Prostate gland (tissue), 2 donors: ENCODE measurements around the gene HTATSF1. TPM values are rescaled to one million over a fixed set of nuclear protein-coding genes. Genes with fewer than 3 reads are reported as not detected.

ENCODE experiments used
- DNase-seq: peaks from one replicate; pipeline ENCODE4 v3.0.0-alpha.2; 2019; ENCODE audit warnings: low spot score
- H3K27ac ChIP-seq, 2 donors: fragments of 200-600 bp; sonication (generic); 2 replicates each; pipeline ENCODE4 v1.5.1; 2017 to 2019
- H3K27me3 ChIP-seq: fragments of 200-600 bp; sonication (generic); replicated peaks from 2 replicates; pipeline ENCODE4 v1.5.1; 2019; ENCODE audit not compliant: insufficient read depth
- H3K36me3 ChIP-seq, 2 donors: fragments of 200-600 bp; sonication (generic); 1 replicate in 1 of 2; 2 replicates in 1 of 2; pipeline versions ENCODE4 v1.5.1 to v1.8.1; 2017 to 2019
- H3K4me1 ChIP-seq: fragments of 200-600 bp; sonication (generic); replicated peaks from 2 replicates; pipeline ENCODE4 v1.5.1; 2019
- H3K4me3 ChIP-seq, 2 donors: fragments of 200-600 bp; sonication (generic); 2 replicates each; pipeline ENCODE4 v1.5.1; 2017 to 2019
- H3K9me3 ChIP-seq: fragments of 200-600 bp; sonication (generic); 2 replicates; pipeline ENCODE4 v1.5.1; 2017
- CTCF ChIP-seq, 4 experiments: fragments of 200-600 bp in 2 of 4; fragments of 450-650 bp in 2 of 4; sonication (generic) in 2 of 4; IDR thresholded peaks; 1 replicate in 3 of 4; 2 replicates in 1 of 4; pipeline ENCODE4 v1.5.1; 2016 to 2019; ENCODE audit warnings: antibody characterized with exemption in 4 of 4, mild to moderate bottlenecking in 2 of 4, moderate library complexity in 2 of 4
- POLR2A ChIP-seq: fragments of 450-650 bp; IDR thresholded peaks from one replicate; pipeline ENCODE4 v1.6.1; 2016; ENCODE audit warnings: antibody characterized with exemption, mild to moderate bottlenecking
- POLR2AphosphoS5 ChIP-seq: sonication (generic); formaldehyde crosslinking; IDR thresholded peaks from one replicate; pipeline ENCODE4 v1.6.1; 2017; ENCODE audit warnings: antibody characterized with exemption
- WGBS: methylation state at CpG from one replicate; pipeline ENCODE4 v1.1.5; 2018; 5-methylcytosine and 5-hydroxymethylcytosine counted together
- intact Hi-C: fragments of 100-400 bp; cut with DNase I; formaldehyde crosslinking; loops from one replicate; pipeline ENCODE4 v1.14.2; 2022
- total RNA-seq, 2 donors: library from RNA; depleted of rRNA; stranded (reverse); fragments of >200 nt; gene quantifications; one replicate each; pipeline ENCODE4 v1.1.0, GENCODE V29; 2016

HTATSF1 gene
- total RNA-seq, 2 donors from 2014 or later, result 63.9 to 88.3 TPM

- Histone ChIP-seq H3K9me3 (no peaks in the 10 kb centered on the region), H3K4me3 (no peak overlapping the region), H3K27ac (no peak overlapping the region), H3K36me3 (no peaks in the 10 kb centered on the region), H3K4me1 (no peaks in the 10 kb centered on the region), H3K27me3 (no peaks in the 10 kb centered on the region)
- DNase-seq, result peak; percentile 36
- 22% methylated on average over 2 of the region's 2 CpGs for WGBS
- TF ChIP-seq CTCF (IDR thresholded peaks at IDR 0.05) (no peak), POLR2AphosphoS5 (no peak), POLR2A (no peak)
- intact Hi-C loops, result no loop called here
These were observed 28.6 kb downstream of the HTATSF1 start for GRCh38 chrX:136525738-136526606.

- WGBS, result 67% methylated on average over 8 of the region's 8 CpGs
These were observed 31.4 kb downstream of the HTATSF1 start for GRCh38 chrX:136528645-136529315.

GRCh38 chrX:136529795-136530194 is 32.4 kb downstream of the HTATSF1 start:
- no peak overlapping the region for H3K4me3 ChIP-seq
- H3K4me1 ChIP-seq, result no peaks in the 10 kb centered on the region
- TF ChIP-seq CTCF (IDR thresholded peaks at IDR 0.05) (no peak), POLR2AphosphoS5 (no peak), POLR2A (no peak)
- H3K36me3 ChIP-seq, result no peaks in the 10 kb centered on the region
- H3K9me3 ChIP-seq, result no peaks in the 10 kb centered on the region
- H3K27me3 ChIP-seq, result no peaks in the 10 kb centered on the region
- no peak for DNase-seq
- H3K27ac ChIP-seq, result no peak overlapping the region
- intact Hi-C loops, result no loop called here
- WGBS, result 74% methylated on average over 2 of the region's 2 CpGs

More at GRCh38 chrX:136528645-136529315, 31.4 kb downstream of the HTATSF1 start:
- Histone ChIP-seq H3K4me1 (no peaks in the 10 kb centered on the region), H3K9me3 (no peaks in the 10 kb centered on the region), H3K27ac (no peak overlapping the region), H3K4me3 (no peak overlapping the region), H3K36me3 (no peaks in the 10 kb centered on the region), H3K27me3 (no peaks in the 10 kb centered on the region)
- TF ChIP-seq POLR2A (no peak), CTCF (IDR thresholded peaks at IDR 0.05) (no peak), POLR2AphosphoS5 (no peak)
- DNase-seq, result no peak
- intact Hi-C loops, result no loop called here

GRCh38 chrX:136531951-136532350 is 34.6 kb downstream of the HTATSF1 start, which contains the start of gene VGLL1:
TSS of gene VGLL1 (plus strand) at chrX:136532215. CDS start at chrX:136536021, 3,806 bp downstream.
- no peaks in the 10 kb centered on the region for H3K4me1 ChIP-seq
- no peak for DNase-seq

More at GRCh38 chrX:136531951-136532350, 34.6 kb downstream of the HTATSF1 start, which contains the start of gene VGLL1:
- no peak within 1 kb of the TSS for H3K27ac ChIP-seq
- H3K4me3 ChIP-seq, result no peak within 1 kb of the TSS
- WGBS, result 42% methylated on average over 3 of the region's 3 CpGs
- no peaks in the 10 kb centered on the region for H3K9me3 ChIP-seq
- no peaks in the 10 kb centered on the region for H3K27me3 ChIP-seq
- no peaks in the 10 kb centered on the region for H3K36me3 ChIP-seq
- intact Hi-C loops, result no loop called here
- TF ChIP-seq POLR2A (no peak), POLR2AphosphoS5 (no peak), CTCF (IDR thresholded peaks at IDR 0.05) (no peak)
